Measurements from ENCODE around the gene LSP1.
A peak's percentile ranks its signal among the peaks of the same experiment; 100 is the strongest.
"Not testable (repeated sequence)": the region's sequence is repeated elsewhere in the genome, so short reads cannot be mapped to it uniquely, and the experiment has no call there.

Gene LSP1

GRCh38 chr11:1882265-1883238 is 29.7 kb downstream of the LSP1 start:
- H3K4me3 ChIP-seq (ENCODE audit: low read length) = no peak overlapping the region
- peak; percentile 57 for DNase-seq (ENCODE audit: low read depth, low spot score)

- H3K4me3 ChIP-seq (ENCODE audit: low read length) = no peak overlapping the region
- no peak for DNase-seq (ENCODE audit: low read depth, low spot score)
Observed at GRCh38 chr11:1883346-1884302, 30.7 kb downstream of the LSP1 start.

GRCh38 chr11:1884303-1884700 is 31.4 kb downstream of the LSP1 start:
- H3K4me3 ChIP-seq (ENCODE audit: low read length) = no peak overlapping the region
- no peak for DNase-seq (ENCODE audit: low read depth, low spot score)

GRCh38 chr11:1886551-1886950 is 33.7 kb downstream of the LSP1 start:
- not testable (repeated sequence) for H3K4me3 ChIP-seq (ENCODE audit: low read length); DNase-seq (ENCODE audit: low read depth, low spot score)

- H3K4me3 ChIP-seq (ENCODE audit: low read length) = no peak overlapping the region
- no peak for DNase-seq (ENCODE audit: low read depth, low spot score)
Observed at GRCh38 chr11:1887451-1888346, 34.8 kb downstream of the LSP1 start.

GRCh38 chr11:1888347-1888753 is 35.5 kb downstream of the LSP1 start:
- DNase-seq (ENCODE audit: low read depth, low spot score) = no peak
- peak overlapping the region; percentile 89 for H3K4me3 ChIP-seq (ENCODE audit: low read length)

- no peak for DNase-seq (ENCODE audit: low read depth, low spot score)
- H3K4me3 ChIP-seq (ENCODE audit: low read length) = peak overlapping the region; percentile 89
Observed at GRCh38 chr11:1888811-1889210, 35.9 kb downstream of the LSP1 start.

GRCh38 chr11:1889224-1889930 is 36.5 kb downstream of the LSP1 start:
- H3K4me3 ChIP-seq (ENCODE audit: low read length) = peak overlapping the region; percentile 89
- peak; percentile 87 for DNase-seq (ENCODE audit: low read depth, low spot score)

GRCh38 chr11:1889941-1890855 is 37.3 kb downstream of the LSP1 start:
- peak; percentile 25 for DNase-seq (ENCODE audit: low read depth, low spot score)
- H3K4me3 ChIP-seq (ENCODE audit: low read length) = peak overlapping the region; percentile 89

GRCh38 chr11:1890856-1891830 is 38.3 kb downstream of the LSP1 start:
- DNase-seq (ENCODE audit: low read depth, low spot score) = no peak
- H3K4me3 ChIP-seq (ENCODE audit: low read length) = peak overlapping the region; percentile 89

GRCh38 chr11:1891831-1892115 is 38.9 kb downstream of the LSP1 start, which contains the start of gene PRR33:
PRR33 (minus strand) TSS chr11:1891895; CDS start chr11:1890584, 1,311 bp downstream.
- no peak for DNase-seq (ENCODE audit: low read depth, low spot score)
- peak within 1 kb of the TSS; percentile 89 for H3K4me3 ChIP-seq (ENCODE audit: low read length)

GRCh38 chr11:1892116-1892515 is 39.2 kb downstream of the LSP1 start:
- no peak overlapping the region for H3K4me3 ChIP-seq (ENCODE audit: low read length)
- no peak for DNase-seq (ENCODE audit: low read depth, low spot score)

- no peak for DNase-seq (ENCODE audit: low read depth, low spot score)
- no peak overlapping the region for H3K4me3 ChIP-seq (ENCODE audit: low read length)
Observed at GRCh38 chr11:1892558-1892957, 39.7 kb downstream of the LSP1 start.

GRCh38 chr11:1893581-1894359 is 40.9 kb downstream of the LSP1 start:
- no peak overlapping the region for H3K4me3 ChIP-seq (ENCODE audit: low read length)
- no peak for DNase-seq (ENCODE audit: low read depth, low spot score)

- no peak overlapping the region for H3K4me3 ChIP-seq (ENCODE audit: low read length)
- no peak for DNase-seq (ENCODE audit: low read depth, low spot score)
Observed at GRCh38 chr11:1894759-1895158, 41.9 kb downstream of the LSP1 start.
